HG03095 (cell line): ENCODE data around the gene RAET1G.
"Not testable (repeated sequence)": the region's sequence is repeated elsewhere in the genome, so short reads cannot be mapped to it uniquely, and the experiment has no call there.

Experiments
- ATAC-seq: cut with Tn5 transposase; IDR thresholded peaks from one replicate; pipeline ENCODE4 v1.9.1; 2021; ENCODE audit warnings: moderate library complexity; ENCODE audit not compliant: unreplicated experiment

The RAET1G gene

GRCh38 chr6:149922642-149923326 lies at the start of gene RAET1G:
Gene RAET1G, minus strand, starts transcription at chr6:149923121. Its CDS starts 111 bp downstream, at chr6:149923010.
- no peak for ATAC-seq

- no peak for ATAC-seq
Measured at GRCh38 chr6:149969635-149970034, 46.7 kb upstream of the RAET1G start.

DNA sequence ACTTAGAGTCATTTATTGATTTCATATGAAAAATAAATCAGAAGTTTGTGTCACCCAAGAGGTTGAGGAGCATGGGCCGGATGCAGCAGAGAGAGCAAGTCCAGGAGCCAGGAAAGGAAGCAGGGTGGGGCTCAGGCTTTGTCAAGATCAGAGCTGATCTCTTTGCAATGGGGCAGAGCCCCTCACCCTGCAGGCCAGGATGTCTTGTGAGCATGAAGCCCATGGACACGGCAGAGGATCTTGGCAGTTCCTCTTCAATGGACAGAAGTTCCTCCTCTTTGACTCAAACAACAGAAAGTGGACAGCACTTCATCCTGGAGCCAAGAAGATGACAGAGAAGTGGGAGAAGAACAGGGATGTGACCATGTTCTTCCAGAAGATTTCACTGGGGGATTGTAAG lies 46.0 kb upstream of the RAET1G start:
- not testable (repeated sequence) for ATAC-seq

- not testable (repeated sequence) for ATAC-seq
Measured at GRCh38 chr6:149967999-149968398, 45.1 kb upstream of the RAET1G start.

GRCh38 chr6:149967591-149967990 lies 44.7 kb upstream of the RAET1G start:
- no peak for ATAC-seq

- ATAC-seq: not testable (repeated sequence)
Measured at GRCh38 chr6:149966319-149966718, 43.4 kb upstream of the RAET1G start.

DNA sequence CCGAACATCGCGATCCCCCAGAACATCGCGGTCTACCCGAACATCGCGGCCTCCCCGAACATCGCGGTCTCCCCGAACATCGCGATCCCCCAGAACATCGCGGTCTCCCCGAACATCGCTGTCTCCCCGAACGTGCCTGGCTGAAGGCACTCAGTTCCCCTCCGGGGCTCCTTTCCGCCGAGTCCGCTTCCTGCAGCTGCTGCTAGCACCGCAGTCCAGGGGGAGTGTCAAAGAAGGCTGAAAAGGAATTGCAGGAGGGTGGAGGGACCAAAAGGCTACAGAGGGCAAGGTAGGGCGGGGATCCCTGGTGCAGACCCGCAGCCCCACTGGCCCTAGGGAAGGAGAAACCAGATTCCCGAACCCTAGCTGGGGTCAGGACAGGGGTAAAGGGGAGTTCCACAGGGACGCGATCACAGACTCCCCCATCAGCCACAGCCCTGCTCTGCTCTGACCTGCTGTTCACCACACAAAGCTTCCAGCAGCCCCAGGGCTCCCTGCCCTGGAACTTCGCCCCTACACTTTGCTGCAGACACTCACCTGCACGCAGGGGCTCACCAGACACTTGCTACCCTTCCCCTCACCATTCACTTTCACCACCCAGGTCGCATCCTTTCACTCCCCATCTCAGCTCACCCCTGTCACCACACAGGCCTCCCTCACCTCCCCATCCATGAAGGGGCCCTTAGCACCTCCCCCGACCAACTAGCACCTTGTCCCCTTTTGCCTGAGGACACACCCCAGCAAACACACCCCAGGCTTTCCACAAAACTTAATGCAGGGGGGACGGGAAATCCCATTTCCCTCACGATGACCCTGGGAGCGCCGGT lies 42.5 kb upstream of the RAET1G start:
- no peak for ATAC-seq

DNA sequence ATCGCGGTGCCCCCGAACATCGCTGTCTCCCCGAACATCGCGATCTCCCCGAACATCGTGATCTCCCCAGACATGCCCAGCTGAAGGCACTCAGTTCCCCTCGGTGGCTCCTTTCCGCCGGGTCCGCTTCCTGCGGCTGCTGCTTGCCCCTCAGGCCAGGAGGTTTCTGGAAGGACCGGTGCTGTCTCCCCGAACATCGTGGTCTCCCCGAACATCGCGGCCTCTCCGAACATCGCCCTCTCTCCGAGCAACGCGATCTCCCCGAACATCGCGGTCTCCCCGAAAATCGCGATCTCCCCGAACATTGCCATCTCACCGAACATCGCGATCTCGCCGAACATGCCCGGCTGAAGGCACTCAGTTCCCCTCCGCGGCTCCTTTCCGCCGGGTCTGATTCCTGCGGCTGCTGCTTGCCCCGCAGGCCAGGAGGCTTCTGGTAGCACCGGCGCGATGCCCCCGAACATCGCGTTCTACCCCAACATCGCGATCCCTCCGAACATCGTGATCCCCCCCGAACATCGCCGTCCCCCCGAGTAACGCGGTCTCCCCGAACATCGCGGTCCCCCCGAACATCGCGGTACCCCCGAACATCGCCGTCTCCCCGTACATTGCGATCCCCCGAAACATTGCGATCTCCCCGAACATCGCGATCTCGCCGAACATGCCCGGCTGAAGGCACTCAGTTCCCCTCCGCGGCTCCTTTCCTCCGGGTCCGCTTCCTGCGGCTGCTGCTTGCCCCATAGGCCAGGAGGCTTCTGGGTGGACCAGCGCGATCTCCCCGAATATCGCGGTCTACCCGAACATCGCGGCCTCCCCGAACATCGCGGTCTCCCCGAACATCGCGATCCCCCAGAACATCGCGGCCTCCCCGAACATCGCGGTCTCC lies 41.6 kb upstream of the RAET1G start:
- no peak for ATAC-seq

GRCh38 chr6:149963462-149964307 lies 40.8 kb upstream of the RAET1G start, which contains the start of gene ULBP1:
Gene ULBP1, plus strand, starts transcription at chr6:149963943. Its CDS starts 107 bp downstream, at chr6:149964050.
- ATAC-seq: peak; percentile 57

- ATAC-seq: no peak
Measured at GRCh38 chr6:149963212-149963461, 40.2 kb upstream of the RAET1G start.

DNA sequence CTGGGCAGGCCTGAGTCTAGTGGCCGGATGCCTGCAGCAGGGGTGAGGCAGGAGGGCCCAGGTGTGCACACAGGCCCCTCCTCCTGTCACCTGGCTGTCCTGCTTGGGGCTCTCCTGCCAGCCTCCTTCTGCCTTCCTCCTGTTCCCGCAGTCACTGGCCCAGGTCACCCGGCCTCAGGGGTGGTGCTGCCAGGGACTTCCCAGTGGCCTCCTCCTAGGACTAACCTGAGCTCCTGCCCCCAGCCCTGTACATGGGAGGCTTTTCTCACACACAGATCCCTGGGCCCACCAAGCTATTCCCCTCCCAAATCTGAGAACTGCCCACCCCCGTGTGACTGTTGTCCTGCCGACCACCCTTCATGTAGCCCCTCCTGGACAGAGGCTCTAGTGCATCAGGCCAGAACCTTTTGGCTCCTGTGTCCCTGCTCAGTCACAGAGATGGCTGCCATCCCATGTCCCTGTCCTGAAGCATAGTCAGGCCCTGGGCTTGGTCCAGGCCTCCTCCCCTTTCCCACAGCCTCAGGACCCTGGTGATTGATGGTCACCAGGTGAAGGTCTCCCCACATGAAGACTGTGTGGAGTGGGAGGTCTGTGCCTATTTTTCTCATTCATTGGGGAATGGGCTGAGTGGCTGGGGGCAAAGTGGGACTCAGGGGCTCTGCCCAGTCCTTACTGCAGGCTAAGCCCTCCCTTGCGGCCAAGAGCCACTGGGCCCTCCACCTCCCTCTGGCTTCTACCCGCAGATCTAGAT lies 39.7 kb upstream of the RAET1G start:
- ATAC-seq: no peak

- no peak for ATAC-seq
Measured at GRCh38 chr6:149961728-149962425, 39.0 kb upstream of the RAET1G start.

- ATAC-seq: no peak
Measured at GRCh38 chr6:149960488-149960887, 37.6 kb upstream of the RAET1G start.

DNA sequence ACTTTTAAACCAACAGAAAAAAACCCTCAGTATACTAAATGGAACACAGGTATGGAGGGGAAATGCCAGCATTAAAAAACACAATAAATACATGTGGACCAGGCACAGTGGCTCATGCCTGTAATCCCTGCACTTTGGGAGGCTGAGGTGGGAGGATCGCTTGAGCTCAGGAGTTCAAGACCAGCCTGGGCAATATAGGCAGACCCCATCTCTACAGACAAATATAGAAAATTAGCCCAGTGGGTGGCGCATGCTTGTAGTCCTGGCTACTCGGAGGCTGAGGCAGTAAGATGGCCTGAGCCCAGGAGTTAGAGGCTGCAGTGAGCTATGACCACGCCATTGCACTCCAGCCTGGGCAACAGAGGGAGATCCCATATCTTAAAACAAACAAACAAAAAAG lies 36.9 kb upstream of the RAET1G start:
- not testable (repeated sequence) for ATAC-seq

DNA sequence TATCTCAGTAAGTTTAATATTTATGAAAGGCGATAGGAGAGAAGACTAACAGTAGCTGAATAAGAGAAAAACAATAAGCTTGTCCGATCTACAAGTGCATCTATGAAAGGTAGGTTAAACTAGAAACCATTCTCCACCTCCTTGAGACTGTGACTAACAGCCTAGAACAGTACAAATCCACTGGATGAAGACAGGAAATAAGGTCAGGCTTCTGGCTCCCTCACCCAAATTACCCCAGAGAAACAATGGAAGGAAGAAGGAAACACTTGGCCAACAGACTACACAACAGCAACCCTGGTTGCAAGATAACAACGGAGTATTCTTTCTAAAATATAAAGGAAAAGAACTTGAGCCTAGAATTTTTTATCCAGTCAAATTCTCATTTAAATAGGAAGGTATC lies 35.2 kb upstream of the RAET1G start:
- ATAC-seq: not testable (repeated sequence)

- ATAC-seq: not testable (repeated sequence)
Measured at GRCh38 chr6:149955654-149956317, 32.9 kb upstream of the RAET1G start.

- not testable (repeated sequence) for ATAC-seq
Measured at GRCh38 chr6:149954984-149955653, 32.2 kb upstream of the RAET1G start.
